Measurements from ENCODE around the gene RYR3.

RYR3 gene

GRCh38 chr15:33395321-33395720, 84.6 kb downstream of the RYR3 start:
- no peak for ATAC-seq

DNA sequence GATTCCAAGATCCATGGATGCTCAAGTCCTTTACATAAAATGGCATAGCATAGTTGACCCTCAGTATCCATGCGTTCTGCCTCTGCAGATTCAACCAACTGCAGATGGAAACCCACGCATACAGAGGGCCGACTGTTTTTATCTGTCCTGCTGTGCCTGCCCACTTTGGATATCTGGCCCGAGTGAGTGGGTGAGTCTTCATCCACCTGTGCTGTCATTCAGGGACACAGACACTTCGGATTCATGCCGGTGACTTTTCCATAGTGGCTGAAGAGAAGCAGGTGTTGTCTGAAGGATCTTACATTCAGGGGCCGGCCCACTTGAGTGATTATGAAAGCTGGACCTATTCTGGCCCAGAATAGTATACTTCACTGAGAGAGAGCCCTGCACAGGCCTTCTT, 85.1 kb downstream of the RYR3 start:
- no peak for ATAC-seq
- TF ChIP-seq ZNF70 (CRISPR knock-in tag; IDR thresholded peaks at IDR 0.05) (no peak), ZFP3 (CRISPR knock-in tag; IDR thresholded peaks at IDR 0.05) (no peak), GLIS3 (CRISPR knock-in tag; IDR thresholded peaks at IDR 0.05) (no peak), ZNF565 (CRISPR knock-in tag; conservative IDR thresholded peaks at IDR 0.05; ENCODE audit: low read depth) (no peak), PPARA (CRISPR knock-in tag; IDR thresholded peaks at IDR 0.05; ENCODE audit: borderline replicate concordance) (no peak), ARNTL (CRISPR knock-in tag; IDR thresholded peaks at IDR 0.05; ENCODE audit: borderline replicate concordance, low read depth) (no peak), SNAI2 (CRISPR knock-in tag; IDR thresholded peaks at IDR 0.05) (no peak), TCF4 (CRISPR knock-in tag; IDR thresholded peaks at IDR 0.05; ENCODE audit: borderline replicate concordance) (no peak), CSDC2 (CRISPR knock-in tag; IDR thresholded peaks at IDR 0.05) (no peak)
- TF ChIP-seq, protein P1, sequence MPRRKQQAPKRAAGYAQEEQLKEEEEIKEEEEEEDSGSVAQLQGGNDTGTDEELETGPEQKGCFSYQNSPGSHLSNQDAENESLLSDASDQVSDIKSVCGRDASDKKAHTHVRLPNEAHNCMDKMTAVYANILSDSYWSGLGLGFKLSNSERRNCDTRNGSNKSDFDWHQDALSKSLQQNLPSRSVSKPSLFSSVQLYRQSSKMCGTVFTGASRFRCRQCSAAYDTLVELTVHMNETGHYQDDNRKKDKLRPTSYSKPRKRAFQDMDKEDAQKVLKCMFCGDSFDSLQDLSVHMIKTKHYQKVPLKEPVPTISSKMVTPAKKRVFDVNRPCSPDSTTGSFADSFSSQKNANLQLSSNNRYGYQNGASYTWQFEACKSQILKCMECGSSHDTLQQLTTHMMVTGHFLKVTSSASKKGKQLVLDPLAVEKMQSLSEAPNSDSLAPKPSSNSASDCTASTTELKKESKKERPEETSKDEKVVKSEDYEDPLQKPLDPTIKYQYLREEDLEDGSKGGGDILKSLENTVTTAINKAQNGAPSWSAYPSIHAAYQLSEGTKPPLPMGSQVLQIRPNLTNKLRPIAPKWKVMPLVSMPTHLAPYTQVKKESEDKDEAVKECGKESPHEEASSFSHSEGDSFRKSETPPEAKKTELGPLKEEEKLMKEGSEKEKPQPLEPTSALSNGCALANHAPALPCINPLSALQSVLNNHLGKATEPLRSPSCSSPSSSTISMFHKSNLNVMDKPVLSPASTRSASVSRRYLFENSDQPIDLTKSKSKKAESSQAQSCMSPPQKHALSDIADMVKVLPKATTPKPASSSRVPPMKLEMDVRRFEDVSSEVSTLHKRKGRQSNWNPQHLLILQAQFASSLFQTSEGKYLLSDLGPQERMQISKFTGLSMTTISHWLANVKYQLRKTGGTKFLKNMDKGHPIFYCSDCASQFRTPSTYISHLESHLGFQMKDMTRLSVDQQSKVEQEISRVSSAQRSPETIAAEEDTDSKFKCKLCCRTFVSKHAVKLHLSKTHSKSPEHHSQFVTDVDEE (CRISPR knock-in tag; IDR thresholded peaks at IDR 0.05), result no peak
- TF ChIP-seq, protein P2, sequence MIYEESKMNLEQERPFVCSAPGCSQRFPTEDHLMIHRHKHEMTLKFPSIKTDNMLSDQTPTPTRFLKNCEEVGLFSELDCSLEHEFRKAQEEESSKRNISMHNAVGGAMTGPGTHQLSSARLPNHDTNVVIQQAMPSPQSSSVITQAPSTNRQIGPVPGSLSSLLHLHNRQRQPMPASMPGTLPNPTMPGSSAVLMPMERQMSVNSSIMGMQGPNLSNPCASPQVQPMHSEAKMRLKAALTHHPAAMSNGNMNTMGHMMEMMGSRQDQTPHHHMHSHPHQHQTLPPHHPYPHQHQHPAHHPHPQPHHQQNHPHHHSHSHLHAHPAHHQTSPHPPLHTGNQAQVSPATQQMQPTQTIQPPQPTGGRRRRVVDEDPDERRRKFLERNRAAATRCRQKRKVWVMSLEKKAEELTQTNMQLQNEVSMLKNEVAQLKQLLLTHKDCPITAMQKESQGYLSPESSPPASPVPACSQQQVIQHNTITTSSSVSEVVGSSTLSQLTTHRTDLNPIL (CRISPR knock-in tag; IDR thresholded peaks at IDR 0.05; ENCODE audit: low read depth), result no peak
- TF ChIP-seq, protein P3, sequence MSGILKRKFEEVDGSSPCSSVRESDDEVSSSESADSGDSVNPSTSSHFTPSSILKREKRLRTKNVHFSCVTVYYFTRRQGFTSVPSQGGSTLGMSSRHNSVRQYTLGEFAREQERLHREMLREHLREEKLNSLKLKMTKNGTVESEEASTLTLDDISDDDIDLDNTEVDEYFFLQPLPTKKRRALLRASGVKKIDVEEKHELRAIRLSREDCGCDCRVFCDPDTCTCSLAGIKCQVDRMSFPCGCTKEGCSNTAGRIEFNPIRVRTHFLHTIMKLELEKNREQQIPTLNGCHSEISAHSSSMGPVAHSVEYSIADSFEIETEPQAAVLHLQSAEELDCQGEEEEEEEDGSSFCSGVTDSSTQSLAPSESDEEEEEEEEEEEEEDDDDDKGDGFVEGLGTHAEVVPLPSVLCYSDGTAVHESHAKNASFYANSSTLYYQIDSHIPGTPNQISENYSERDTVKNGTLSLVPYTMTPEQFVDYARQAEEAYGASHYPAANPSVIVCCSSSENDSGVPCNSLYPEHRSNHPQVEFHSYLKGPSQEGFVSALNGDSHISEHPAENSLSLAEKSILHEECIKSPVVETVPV (CRISPR knock-in tag; IDR thresholded peaks at IDR 0.05), result no peak

More at GRCh38 chr15:33395321-33395720, 84.6 kb downstream of the RYR3 start:
- TF ChIP-seq PATZ1 (CRISPR knock-in tag; IDR thresholded peaks at IDR 0.05; ENCODE audit: borderline replicate concordance) (no peak), ZNF565 (CRISPR knock-in tag; conservative IDR thresholded peaks at IDR 0.05; ENCODE audit: low read depth) (no peak), ZNF70 (CRISPR knock-in tag; IDR thresholded peaks at IDR 0.05) (no peak), ARNTL (CRISPR knock-in tag; IDR thresholded peaks at IDR 0.05; ENCODE audit: borderline replicate concordance, low read depth) (no peak), PPARA (CRISPR knock-in tag; IDR thresholded peaks at IDR 0.05; ENCODE audit: borderline replicate concordance) (no peak), ESRRG (CRISPR knock-in tag; IDR thresholded peaks at IDR 0.05) (no peak), TCF4 (CRISPR knock-in tag; IDR thresholded peaks at IDR 0.05; ENCODE audit: borderline replicate concordance) (no peak), POU6F1 (CRISPR knock-in tag; IDR thresholded peaks at IDR 0.05; ENCODE audit: borderline replicate concordance, low read depth) (no peak), CSDC2 (CRISPR knock-in tag; IDR thresholded peaks at IDR 0.05) (no peak), ISL1 (CRISPR knock-in tag; IDR thresholded peaks at IDR 0.05) (no peak), GLIS3 (CRISPR knock-in tag; IDR thresholded peaks at IDR 0.05) (no peak), ZFP30 (CRISPR knock-in tag; IDR thresholded peaks at IDR 0.05) (no peak), ZC3H10 (CRISPR knock-in tag; IDR thresholded peaks at IDR 0.05) (no peak)
- TF ChIP-seq, protein P3 (CRISPR knock-in tag; IDR thresholded peaks at IDR 0.05), result no peak
- TF ChIP-seq, protein P1 (CRISPR knock-in tag; IDR thresholded peaks at IDR 0.05), result no peak
